Activated T-helper 9 cell treated with anti-CD3 and anti-CD28 coated beads, Interleukin-2, amount 50 U/mL, for 16 hours (primary cell): Measurements from ENCODE around the gene VWC2L.

Experiments used
- DNase-seq: peaks from one replicate; pipeline ENCODE4 v3.0.0-alpha.2; 2020; ENCODE audit warnings: low read depth

The VWC2L gene

GRCh38 chr2:214593727-214594126 lies 182.9 kb downstream of the VWC2L start:
- DNase-seq = no peak

DNA sequence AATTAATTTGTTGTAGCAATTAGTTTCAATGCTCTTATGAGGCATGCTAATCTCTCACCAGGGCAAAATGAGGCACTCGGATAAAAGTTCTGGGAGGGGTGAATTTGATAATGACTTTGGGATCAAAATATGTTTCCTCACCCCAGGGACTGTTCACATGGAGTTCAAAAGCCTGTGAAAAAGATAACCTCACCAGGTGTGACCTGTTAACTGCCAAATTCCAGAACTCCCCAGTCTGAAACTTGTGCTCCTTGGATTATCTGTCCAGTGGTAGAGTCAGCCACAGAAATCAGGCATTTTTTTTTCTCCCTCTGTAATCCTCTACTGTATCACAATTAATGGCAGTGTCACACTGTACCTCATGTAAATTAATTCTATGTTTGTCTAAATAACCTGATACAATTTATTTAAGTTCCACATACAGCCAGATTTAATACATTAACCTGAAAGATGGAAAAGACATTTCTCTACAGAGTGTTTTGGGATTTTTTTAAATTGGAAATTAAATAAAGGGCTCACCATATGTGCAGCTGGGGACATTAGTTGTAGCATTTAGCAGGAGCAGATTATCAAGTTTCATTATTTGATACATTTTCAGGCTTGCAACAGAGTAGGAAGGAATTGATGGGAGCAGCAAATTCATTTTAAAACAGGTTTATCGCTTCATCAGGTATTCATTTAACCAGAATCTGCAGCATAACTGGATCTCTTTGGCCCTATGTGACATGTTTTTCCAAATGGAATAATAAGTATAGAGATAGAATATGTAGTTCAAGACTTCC lies 191.2 kb downstream of the VWC2L start:
- no peak for DNase-seq

DNA sequence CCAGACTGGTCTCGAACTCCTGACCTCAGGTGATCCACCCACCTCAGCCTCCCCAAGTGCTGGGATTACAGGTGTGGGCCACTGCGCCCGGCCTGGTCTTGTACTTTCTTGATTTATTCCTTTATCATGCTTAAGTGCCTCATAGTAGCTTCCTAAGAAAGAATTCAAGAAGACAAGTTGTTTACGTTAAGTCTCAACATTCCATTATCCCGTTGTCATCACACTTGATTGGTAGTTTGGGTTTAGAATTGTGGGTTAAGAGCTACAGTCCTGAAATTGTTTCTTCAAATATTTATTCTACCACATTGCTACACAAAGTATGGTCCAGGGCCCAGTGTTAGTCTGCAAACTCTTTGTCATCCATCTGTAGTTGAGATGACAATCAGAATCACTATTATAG lies 194.0 kb downstream of the VWC2L start:
- DNase-seq = no peak

- DNase-seq = no peak
Observed at GRCh38 chr2:214607051-214607450, 196.2 kb downstream of the VWC2L start.

DNA sequence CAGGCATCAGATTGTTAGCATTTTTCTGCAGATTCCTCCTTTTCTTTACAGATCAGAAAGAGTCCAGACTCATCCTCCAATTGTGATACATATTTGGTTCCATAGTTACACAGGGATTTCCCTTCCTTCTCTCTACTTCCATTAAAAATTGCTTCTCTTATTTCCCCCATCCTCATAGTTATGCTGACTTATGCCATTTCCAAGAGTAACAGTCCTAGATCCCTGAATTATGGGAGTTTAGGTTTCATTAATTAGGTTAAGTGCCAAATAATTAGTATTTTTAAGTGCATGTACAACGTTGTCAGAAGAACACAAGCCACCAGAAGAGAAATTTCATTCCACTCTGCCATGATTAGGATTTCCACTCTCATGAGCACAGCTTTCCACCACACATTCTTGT lies 200.2 kb downstream of the VWC2L start:
- DNase-seq = no peak

DNA sequence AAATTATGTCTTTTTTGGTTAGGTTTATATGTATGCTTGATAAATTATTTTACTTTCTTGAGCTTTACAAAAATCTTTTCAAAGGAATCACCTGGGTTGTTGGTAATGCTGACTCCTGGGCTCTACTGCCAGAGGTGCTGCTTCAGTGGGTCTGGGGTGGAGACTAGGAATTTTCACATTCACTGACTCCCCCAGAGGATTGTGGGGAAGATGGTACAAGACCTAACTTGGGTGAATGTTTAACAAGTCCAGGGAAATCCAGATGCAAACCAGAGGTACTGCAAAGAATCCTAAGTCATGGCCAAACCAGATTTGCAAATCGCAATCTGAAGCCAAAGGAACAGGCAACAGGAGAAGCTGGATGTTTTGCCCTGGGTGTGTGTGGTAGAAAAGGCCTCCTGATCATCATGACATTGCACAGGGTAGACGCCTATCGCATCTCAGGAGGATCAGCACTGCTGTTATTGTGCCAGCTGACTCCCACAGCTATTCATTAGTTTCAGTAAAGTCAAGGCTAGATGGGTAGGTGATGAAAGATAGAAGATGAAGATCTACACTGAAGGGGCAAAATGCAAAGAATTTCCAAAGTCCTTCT lies 213.4 kb downstream of the VWC2L start:
- no peak for DNase-seq

DNA sequence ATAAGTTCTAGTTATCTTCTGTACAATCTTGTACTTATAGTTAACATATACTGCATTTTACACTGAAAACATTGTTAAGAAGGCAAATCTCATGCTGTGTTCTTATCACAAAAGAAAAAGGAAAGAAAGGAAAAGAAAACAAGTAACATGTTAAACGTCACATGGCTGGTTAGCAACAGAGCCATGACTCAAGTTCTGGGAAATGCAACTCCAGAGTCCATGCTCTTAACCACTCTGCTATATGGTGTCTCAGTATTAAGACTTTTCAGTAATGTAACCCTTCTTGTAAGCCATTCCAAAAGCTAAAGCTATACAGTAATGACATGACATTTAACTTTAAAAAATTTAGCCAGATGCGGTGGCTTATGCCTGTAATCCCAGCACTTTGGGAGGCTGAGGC lies 217.2 kb downstream of the VWC2L start:
- no peak for DNase-seq
